OCI-LY7 (cell line): ENCODE data around the gene CIAO3.

Experiments used
- EZH2phosphoT487 ChIP-seq: fragments of 200-600 bp; sonication (generic); IDR thresholded peaks from 2 replicates; pipeline ENCODE4 v1.6.1; 2018; ENCODE audit warnings: low read depth, borderline replicate concordance, mild to moderate bottlenecking, mixed run types, antibody characterized with exemption, low read length, moderate library complexity, mixed read lengths
- TF ChIP-seq, protein P1 (sequence below): fragments of 200-600 bp; sonication (generic); conservative IDR thresholded peaks from 2 replicates; pipeline ENCODE4 v1.5.1; 2014; ENCODE audit warnings: mild to moderate bottlenecking, antibody characterized with exemption, low read length, moderate library complexity, mixed read lengths

DNA sequence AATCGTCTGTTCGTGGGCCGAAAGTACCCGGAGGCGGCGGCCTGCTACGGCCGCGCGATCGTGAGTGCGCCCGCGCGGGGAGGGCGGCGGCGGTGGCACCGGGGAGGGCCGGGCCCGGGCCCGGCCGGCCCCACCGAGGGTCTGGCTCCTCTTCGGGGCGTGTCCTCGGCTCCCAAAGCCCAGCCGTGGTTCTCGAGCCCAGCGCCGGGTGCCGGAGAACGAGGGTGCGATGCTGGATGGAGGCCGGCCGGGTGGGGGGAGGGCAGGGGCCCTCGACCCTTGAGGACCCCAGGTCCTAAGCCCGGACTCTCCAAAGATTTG is 60.2 kb downstream of the CIAO3 start:
- TF ChIP-seq, protein P1, sequence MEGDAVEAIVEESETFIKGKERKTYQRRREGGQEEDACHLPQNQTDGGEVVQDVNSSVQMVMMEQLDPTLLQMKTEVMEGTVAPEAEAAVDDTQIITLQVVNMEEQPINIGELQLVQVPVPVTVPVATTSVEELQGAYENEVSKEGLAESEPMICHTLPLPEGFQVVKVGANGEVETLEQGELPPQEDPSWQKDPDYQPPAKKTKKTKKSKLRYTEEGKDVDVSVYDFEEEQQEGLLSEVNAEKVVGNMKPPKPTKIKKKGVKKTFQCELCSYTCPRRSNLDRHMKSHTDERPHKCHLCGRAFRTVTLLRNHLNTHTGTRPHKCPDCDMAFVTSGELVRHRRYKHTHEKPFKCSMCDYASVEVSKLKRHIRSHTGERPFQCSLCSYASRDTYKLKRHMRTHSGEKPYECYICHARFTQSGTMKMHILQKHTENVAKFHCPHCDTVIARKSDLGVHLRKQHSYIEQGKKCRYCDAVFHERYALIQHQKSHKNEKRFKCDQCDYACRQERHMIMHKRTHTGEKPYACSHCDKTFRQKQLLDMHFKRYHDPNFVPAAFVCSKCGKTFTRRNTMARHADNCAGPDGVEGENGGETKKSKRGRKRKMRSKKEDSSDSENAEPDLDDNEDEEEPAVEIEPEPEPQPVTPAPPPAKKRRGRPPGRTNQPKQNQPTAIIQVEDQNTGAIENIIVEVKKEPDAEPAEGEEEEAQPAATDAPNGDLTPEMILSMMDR, result no peak
- no peak for TF ChIP-seq EZH2phosphoT487
